Measurements from ENCODE around the gene TBXT.

- no peak for TF ChIP-seq CTCF (IDR thresholded peaks at IDR 0.05)
- no peak for TF ChIP-seq POLR2A (IDR thresholded peaks at IDR 0.05)
- no peak for TF ChIP-seq EP300 (IDR thresholded peaks at IDR 0.05; ENCODE audit: low read depth)
- no peak for TF ChIP-seq POLR2AphosphoS5 (IDR thresholded peaks at IDR 0.05)
These were observed 21.9 kb downstream of the TBXT start for GRCh38 chr6:166145751-166146150.

Measured in transverse colon (tissue), 4 donors.